Mesendoderm (in vitro differentiated cells): ENCODE measurements around the gene TMEM50B.
A peak's percentile ranks its signal among the peaks of the same experiment; 100 is the strongest.
"Not testable (repeated sequence)": the region's sequence is repeated elsewhere in the genome, so short reads cannot be mapped to it uniquely, and the experiment has no call there.

Experiments
- DNase-seq: peaks from one replicate; pipeline ENCODE4 v3.0.0; 2013
- H2AK5ac ChIP-seq: 2 replicates; pipeline ENCODE4 v1.6.1; 2013; ENCODE audit warnings: low read length, inconsistent platforms
- H2BK120ac ChIP-seq: 2 replicates; pipeline ENCODE4 v1.6.1; 2013; ENCODE audit warnings: low read depth, mild to moderate bottlenecking, low read length, moderate library complexity, mixed read lengths
- H2BK15ac ChIP-seq: replicated peaks from 2 replicates; pipeline ENCODE4 v1.6.1; 2013; ENCODE audit warnings: low read depth, mild to moderate bottlenecking, moderate library complexity
- H2BK5ac ChIP-seq: 2 replicates; pipeline ENCODE4 v1.6.1; 2013; ENCODE audit warnings: low read length, inconsistent platforms
- H3K18ac ChIP-seq: 2 replicates; pipeline ENCODE4 v1.6.1; 2013; ENCODE audit warnings: mild to moderate bottlenecking, low read length, mixed read lengths
- H3K23ac ChIP-seq: one replicate; pipeline ENCODE4 v1.6.1; 2013; ENCODE audit warnings: low read length
- H3K27ac ChIP-seq: 2 replicates; pipeline ENCODE4 v1.5.1; 2013; ENCODE audit warnings: low read depth, mild to moderate bottlenecking, inconsistent platforms, low read length, moderate library complexity
- H3K27me3 ChIP-seq: 2 replicates; pipeline ENCODE4 v1.6.1; 2013; ENCODE audit warnings: low read length, control low read depth, mild to moderate bottlenecking, inconsistent platforms; ENCODE audit not compliant: insufficient read depth, poor library complexity
- H3K36me3 ChIP-seq: 2 replicates; pipeline ENCODE4 v1.6.1; 2013; ENCODE audit warnings: low read length, inconsistent platforms; ENCODE audit not compliant: control insufficient read depth, insufficient read depth
- H3K4ac ChIP-seq: one replicate; pipeline ENCODE4 v1.6.1; 2013; ENCODE audit warnings: low read depth, mild to moderate bottlenecking, low read length, moderate library complexity
- H3K4me1 ChIP-seq: 2 replicates; pipeline ENCODE4 v1.6.1; 2013; ENCODE audit warnings: low read depth, low read length, inconsistent platforms; ENCODE audit not compliant: control insufficient read depth
- H3K4me2 ChIP-seq: 2 replicates; pipeline ENCODE4 v1.6.1; 2013; ENCODE audit warnings: low read length
- H3K4me3 ChIP-seq: 2 replicates; pipeline ENCODE4 v1.5.1; 2013; ENCODE audit warnings: mild to moderate bottlenecking, low read length
- H3K56ac ChIP-seq: one replicate; pipeline ENCODE4 v1.6.1; 2013; ENCODE audit warnings: low read length
- H3K79me1 ChIP-seq: 2 replicates; pipeline ENCODE4 v1.6.1; 2013; ENCODE audit warnings: low read length, inconsistent platforms
- H3K79me2 ChIP-seq: 2 replicates; pipeline ENCODE4 v1.6.1; 2013; ENCODE audit warnings: mild to moderate bottlenecking, low read length; ENCODE audit not compliant: control insufficient read depth, insufficient read depth
- H3K9ac ChIP-seq: 2 replicates; pipeline ENCODE4 v1.6.1; 2013; ENCODE audit warnings: low read length, inconsistent platforms
- H4K5ac ChIP-seq: one replicate; pipeline ENCODE4 v1.6.1; 2013; ENCODE audit warnings: low read length
- H4K8ac ChIP-seq: one replicate; pipeline ENCODE4 v1.6.1; 2013; ENCODE audit warnings: low read depth, mild to moderate bottlenecking, control low read depth, low read length, moderate library complexity
- WGBS: extraction: QIAGEN DNeasy Blood & Tissue Kit; methylation state at CpG from one replicate; pipeline ENCODE4 v1.1.7; 2013; ENCODE audit warnings: low lambda C conversion rate, missing lambda C conversion rate; ENCODE audit not compliant: insufficient coverage; ENCODE audit errors: extremely low coverage; 5-methylcytosine and 5-hydroxymethylcytosine counted together

The TMEM50B gene

DNA sequence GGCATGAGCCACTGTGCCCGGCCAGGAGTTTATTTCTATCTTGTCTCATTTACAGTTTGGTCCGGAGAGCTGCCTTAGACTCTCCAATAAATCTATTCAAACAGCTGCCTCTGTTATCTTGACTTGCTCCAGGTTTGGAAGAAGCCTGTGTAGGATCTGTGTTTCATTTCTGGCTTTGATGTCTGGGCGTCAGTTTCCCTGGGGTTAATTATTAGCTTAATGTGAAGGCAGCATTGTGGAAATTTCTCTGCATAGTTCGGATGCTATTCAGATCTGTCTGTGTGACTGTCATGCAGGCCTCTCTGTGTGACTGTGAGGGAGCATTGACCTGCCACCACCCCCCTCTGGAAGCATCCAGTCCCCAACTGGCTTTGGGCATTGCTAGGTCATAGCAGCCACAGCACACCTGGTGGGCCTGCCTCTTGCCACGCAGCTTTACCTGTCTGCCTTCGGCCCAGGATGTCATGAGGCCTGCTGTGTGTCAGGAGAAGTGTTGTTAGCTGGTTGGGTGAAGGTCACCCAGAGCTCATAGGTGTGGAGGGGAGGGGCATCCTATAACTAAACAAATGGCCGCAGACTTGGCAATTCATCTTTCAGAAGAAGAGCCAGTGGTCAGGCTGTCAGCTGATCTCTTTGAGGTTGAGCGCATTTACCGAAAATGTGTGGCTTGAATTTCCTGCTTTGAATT, 66.8 kb downstream of the TMEM50B start:
- Histone ChIP-seq H4K8ac (no peak overlapping the region), H3K18ac (no peak overlapping the region), H3K9ac (no peak overlapping the region), H3K79me1 (peaks cover 20% of the 10 kb centered on the region), H3K4ac (no peak overlapping the region), H2AK5ac (no peak overlapping the region), H4K5ac (no peak overlapping the region), H3K27ac (peak overlapping the region; percentile 10), H3K36me3 (peaks cover 3% of the 10 kb centered on the region), H3K4me2 (no peak overlapping the region), H3K4me1 (peaks cover 7% of the 10 kb centered on the region), H3K56ac (no peak overlapping the region), H3K79me2 (peaks cover 16% of the 10 kb centered on the region), H2BK120ac (no peak overlapping the region), H2BK15ac (no peak overlapping the region), H3K23ac (no peak overlapping the region), H3K27me3 (no peaks in the 10 kb centered on the region), H3K4me3 (no peak overlapping the region), H2BK5ac (no peak overlapping the region)
- peak; percentile 64 for DNase-seq
- WGBS = no CpG with 5 or more reads among the region's 9 CpGs

DNA sequence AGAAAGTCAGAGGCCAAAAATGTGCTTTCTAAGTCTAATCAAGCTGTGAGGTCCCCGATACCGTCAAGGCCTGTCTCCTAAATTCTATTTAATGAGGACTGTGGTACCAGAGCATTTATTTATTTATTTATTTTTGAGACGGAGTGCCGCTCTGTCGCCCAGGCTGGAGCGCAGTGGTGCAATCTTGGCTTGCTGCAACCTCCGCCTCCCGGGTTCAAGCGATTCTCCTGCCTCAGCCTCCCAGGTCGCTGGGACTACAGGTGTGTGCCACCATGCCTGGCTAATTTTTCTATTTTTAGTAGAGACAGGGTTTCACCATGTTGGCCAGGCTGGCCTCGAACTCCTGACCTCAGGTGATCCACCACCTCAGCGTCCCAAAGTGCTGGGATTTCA, 67.3 kb downstream of the TMEM50B start:
- not testable (repeated sequence) for H3K4me1 ChIP-seq

DNA sequence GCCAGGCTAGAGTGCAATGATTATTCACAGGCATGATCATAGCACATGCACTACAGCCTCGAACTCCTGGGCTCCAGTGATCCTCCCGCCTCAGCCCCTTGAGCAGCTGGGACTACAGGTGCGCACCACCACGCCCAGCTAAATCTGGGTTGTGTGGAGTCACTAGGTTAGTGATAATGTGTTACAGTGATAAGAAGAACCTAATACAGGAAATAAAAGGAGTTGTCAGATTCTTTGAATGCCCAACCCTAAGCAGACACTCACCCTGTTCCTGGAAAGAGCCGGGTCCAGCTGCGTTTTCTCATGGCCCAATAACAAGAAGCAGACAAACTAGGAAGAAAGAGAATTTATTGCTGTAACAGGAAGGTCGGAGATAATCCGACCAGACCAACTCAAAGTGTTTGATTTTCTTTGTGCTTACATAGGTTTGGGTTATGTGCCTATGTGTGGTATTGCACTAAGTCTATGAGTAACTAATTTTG, 67.8 kb downstream of the TMEM50B start:
- H3K18ac ChIP-seq = no peak overlapping the region
- no peaks in the 10 kb centered on the region for H3K27me3 ChIP-seq
- H3K4me3 ChIP-seq = no peak overlapping the region
- H3K23ac ChIP-seq = no peak overlapping the region
- H2BK15ac ChIP-seq = no peak overlapping the region
- no peak overlapping the region for H2BK120ac ChIP-seq
- H3K4ac ChIP-seq = no peak overlapping the region
- H2BK5ac ChIP-seq = no peak overlapping the region
- no peak overlapping the region for H3K56ac ChIP-seq
- no peak for DNase-seq
- peaks cover 22% of the 10 kb centered on the region for H3K79me1 ChIP-seq
- H3K27ac ChIP-seq = no peak overlapping the region
- peaks cover 7% of the 10 kb centered on the region for H3K4me1 ChIP-seq
- H4K8ac ChIP-seq = no peak overlapping the region
- no peak overlapping the region for H3K9ac ChIP-seq
- H4K5ac ChIP-seq = no peak overlapping the region
- no CpG with 5 or more reads among the region's 8 CpGs for WGBS
- H2AK5ac ChIP-seq = no peak overlapping the region
- H3K79me2 ChIP-seq = peaks cover 18% of the 10 kb centered on the region
- no peak overlapping the region for H3K4me2 ChIP-seq
- H3K36me3 ChIP-seq = peaks cover 3% of the 10 kb centered on the region

More for the DNA sequence above, 67.3 kb downstream of the TMEM50B start:
- DNase-seq, H3K36me3 ChIP-seq, H3K27ac ChIP-seq, H3K18ac ChIP-seq, H2BK120ac ChIP-seq, H4K8ac ChIP-seq, H3K27me3 ChIP-seq, H2AK5ac ChIP-seq, H2BK5ac ChIP-seq, H4K5ac ChIP-seq, H3K9ac ChIP-seq, H3K4ac ChIP-seq, H3K56ac ChIP-seq, H3K23ac ChIP-seq, H3K4me3 ChIP-seq, H3K4me2 ChIP-seq, H2BK15ac ChIP-seq: not testable (repeated sequence)
- Histone ChIP-seq H3K79me1 (peaks cover 20% of the 10 kb centered on the region), H3K79me2 (peaks cover 16% of the 10 kb centered on the region)
- no CpG with 5 or more reads among the region's 12 CpGs for WGBS

DNA sequence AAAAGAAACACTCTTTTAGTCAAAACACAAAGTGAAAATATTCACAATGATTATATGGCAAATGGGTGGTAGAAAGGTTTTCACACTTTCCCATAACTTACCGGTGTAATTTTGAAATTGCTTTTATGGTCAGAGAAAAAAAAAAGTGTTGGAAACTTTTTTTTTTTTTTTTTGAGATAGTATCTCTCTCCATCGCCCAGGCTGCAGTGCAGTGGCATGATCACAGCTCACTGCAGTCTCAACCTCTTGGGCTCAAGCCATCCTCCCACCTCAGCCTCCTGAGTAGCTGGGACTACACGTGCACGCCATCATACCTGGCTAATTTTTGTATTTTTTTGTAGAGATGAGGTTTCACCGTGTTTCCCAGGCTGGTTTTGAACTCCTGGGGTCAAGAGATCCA, 73.3 kb downstream of the TMEM50B start:
- Histone ChIP-seq H3K4ac (no peak overlapping the region), H3K56ac (no peak overlapping the region), H2BK120ac (no peak overlapping the region), H3K27ac (no peak overlapping the region), H3K18ac (no peak overlapping the region), H3K79me1 (peaks cover 17% of the 10 kb centered on the region), H3K79me2 (peaks cover 33% of the 10 kb centered on the region), H3K4me3 (no peak overlapping the region), H3K36me3 (no peaks in the 10 kb centered on the region), H4K5ac (no peak overlapping the region), H3K4me1 (peaks cover 2% of the 10 kb centered on the region), H2BK15ac (no peak overlapping the region), H3K4me2 (no peak overlapping the region), H3K27me3 (no peaks in the 10 kb centered on the region), H3K9ac (no peak overlapping the region), H3K23ac (no peak overlapping the region), H2AK5ac (no peak overlapping the region), H2BK5ac (no peak overlapping the region), H4K8ac (no peak overlapping the region)
- no peak for DNase-seq
- WGBS = no CpG with 5 or more reads among the region's 5 CpGs

DNA sequence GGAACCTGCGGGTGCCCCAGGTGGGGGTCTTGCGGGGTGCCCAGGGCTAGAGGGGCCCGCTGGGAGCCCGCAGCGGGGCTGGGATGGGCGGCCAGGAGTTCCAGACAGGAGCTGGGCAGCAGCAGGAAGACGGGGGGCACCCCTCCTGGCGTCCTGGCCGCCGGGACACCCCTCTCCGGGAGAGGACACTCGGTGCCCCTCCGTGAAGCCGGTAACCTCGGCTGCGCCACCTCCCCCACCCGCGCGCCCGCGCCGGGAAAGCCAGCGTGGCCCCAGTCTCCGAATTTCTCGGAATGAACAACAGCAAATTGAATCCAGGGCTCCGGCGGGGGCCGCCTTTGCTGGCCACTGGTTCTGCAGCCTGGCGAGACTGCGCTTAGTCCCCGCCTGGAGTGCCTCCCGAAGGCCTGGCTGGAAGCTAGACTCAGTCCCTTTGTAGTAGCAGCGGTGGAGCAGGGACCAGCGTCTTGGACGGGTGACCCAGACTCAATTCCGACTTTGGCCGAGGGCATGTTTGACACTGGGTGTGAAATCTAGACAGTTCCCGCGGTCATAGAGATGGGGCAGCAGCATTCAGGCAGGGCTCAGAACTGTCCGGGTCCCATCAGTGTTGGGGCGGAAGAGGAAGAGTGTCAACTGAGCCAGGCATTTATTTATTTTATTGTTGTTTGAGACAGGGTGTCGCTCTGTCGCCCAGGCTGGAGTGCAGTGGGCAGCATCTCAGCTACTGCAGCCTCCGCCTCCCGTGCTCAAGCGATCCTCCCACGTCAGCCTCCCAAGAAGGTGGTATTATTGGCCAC, 75.8 kb downstream of the TMEM50B start:
- H3K79me2 ChIP-seq = peaks cover 25% of the 10 kb centered on the region
- H2BK120ac ChIP-seq = peak overlapping the region; percentile 78
- peak overlapping the region; percentile 29 for H3K27ac ChIP-seq
- DNase-seq = peak; percentile 70
- no CpG with 5 or more reads among the region's 47 CpGs for WGBS
- peak overlapping the region; percentile 94 for H3K18ac ChIP-seq
- no peak overlapping the region for H4K5ac ChIP-seq
- peaks cover 12% of the 10 kb centered on the region for H3K79me1 ChIP-seq
- H4K8ac ChIP-seq = peak overlapping the region; percentile 7
- no peak overlapping the region for H2BK15ac ChIP-seq
- H3K56ac ChIP-seq = peak overlapping the region; percentile 91
- H3K4me3 ChIP-seq = peak overlapping the region; percentile 74
- peak overlapping the region; percentile 90 for H3K9ac ChIP-seq
- peak overlapping the region; percentile 99 for H3K4ac ChIP-seq
- H3K23ac ChIP-seq = no peak overlapping the region
- H3K36me3 ChIP-seq = no peaks in the 10 kb centered on the region
- peaks cover 2% of the 10 kb centered on the region for H3K4me1 ChIP-seq
- H3K27me3 ChIP-seq = no peaks in the 10 kb centered on the region
- H2AK5ac ChIP-seq = no peak overlapping the region
- peak overlapping the region; percentile 98 for H3K4me2 ChIP-seq
- no peak overlapping the region for H2BK5ac ChIP-seq
